HepG2 (cell line): ENCODE data around the gene SH3PXD2A. TPM values are rescaled to one million over a fixed set of nuclear protein-coding genes. Genes with fewer than 3 reads are reported as not detected.

Experiments
- HOXA7 ChIP-seq: sonication (generic); formaldehyde crosslinking; IDR thresholded peaks from 2 replicates; pipeline ENCODE4 v1.8.1; 2022; ENCODE audit warnings: mild to moderate bottlenecking, missing genetic modification reagents, moderate library complexity
- KDM4B ChIP-seq: sonication (generic); formaldehyde crosslinking; IDR thresholded peaks from 2 replicates; pipeline ENCODE4 v1.4.0; 2020; ENCODE audit warnings: missing genetic modification reagents
- KMT2B ChIP-seq: IDR thresholded peaks from 2 replicates; pipeline ENCODE4 v1.6.1; 2016; ENCODE audit warnings: missing genetic modification reagents, missing compliant biosample characterization
- NFYB ChIP-seq: sonication (generic); formaldehyde crosslinking; IDR thresholded peaks from 2 replicates; pipeline ENCODE4 v1.4.0; 2020; ENCODE audit warnings: missing genetic modification reagents
- SMYD3 ChIP-seq: sonication (generic); formaldehyde crosslinking; IDR thresholded peaks from 2 replicates; pipeline ENCODE4 v1.8.1; 2023; ENCODE audit warnings: mild to moderate bottlenecking, missing genetic modification reagents
- SRSF9 ChIP-seq: fragments of 200-400 bp; formaldehyde crosslinking; IDR thresholded peaks from 2 replicates; pipeline ENCODE4 v1.6.1; 2018; ENCODE audit warnings: borderline replicate concordance, mild to moderate bottlenecking, low read depth, low read length; ENCODE audit not compliant: insufficient read depth, poor library complexity, severe bottlenecking
- ZIK1 ChIP-seq: sonication (generic); formaldehyde crosslinking; IDR thresholded peaks from 2 replicates; pipeline ENCODE4 v1.5.0; 2020; ENCODE audit warnings: mild to moderate bottlenecking, low read depth, missing genetic modification reagents, borderline replicate concordance
- ZNF12 ChIP-seq: sonication (generic); formaldehyde crosslinking; IDR thresholded peaks from 2 replicates; pipeline ENCODE4 v1.5.0; 2020; ENCODE audit warnings: missing genetic modification reagents
- ZNF567 ChIP-seq: sonication (generic); formaldehyde crosslinking; IDR thresholded peaks from 2 replicates; pipeline ENCODE4 v1.8.1; 2023; ENCODE audit warnings: mild to moderate bottlenecking, missing genetic modification reagents, borderline replicate concordance
- ZNF644 ChIP-seq: IDR thresholded peaks from 2 replicates; pipeline ENCODE4 v1.6.1; 2016; ENCODE audit warnings: low read depth
- ZSCAN21 ChIP-seq: sonication (generic); formaldehyde crosslinking; IDR thresholded peaks from 2 replicates; pipeline ENCODE4 v1.8.0; 2022; ENCODE audit warnings: mild to moderate bottlenecking, missing genetic modification reagents, moderate library complexity, borderline replicate concordance
- ZSCAN29 ChIP-seq: sonication (generic); formaldehyde crosslinking; conservative IDR thresholded peaks from 2 replicates; pipeline ENCODE4 v1.4.0; 2020; ENCODE audit warnings: mild to moderate bottlenecking, missing genetic modification reagents
- polyA plus RNA-seq, 8 experiments: library from polyadenylated mRNA; depleted of rRNA in 3 of 8; stranded (reverse) in 7 of 8; unstranded in 1 of 8; fragments of >200 nt; fragmentation: Illumina TruSeq in 4 of 8; extraction: Trizol in 4 of 8; gene quantifications; 2 replicates each; pipeline versions ENCODE4 v1.2.1 to v1.2.3, GENCODE V29; 2011 to 2016; ENCODE audit warnings: low read depth in 4 of 8, missing spikeins in 1 of 8, mixed read lengths in 1 of 8; ENCODE audit not compliant: insufficient read depth in 1 of 8
- total RNA-seq, 5 experiments: library from RNA; depleted of rRNA; stranded (reverse); fragments of >200 nt; fragmentation: Illumina TruSeq; extraction: Trizol; gene quantifications; 2 replicates each; pipeline ENCODE4 v1.2.3, GENCODE V29; 2016; ENCODE audit warnings: low read depth in 1 of 5
- TF ChIP-seq, protein P1 (sequence below): sonication (generic); formaldehyde crosslinking; IDR thresholded peaks from 2 replicates; pipeline ENCODE4 v1.5.0; 2020; ENCODE audit warnings: mild to moderate bottlenecking, missing genetic modification reagents, moderate library complexity
- TF ChIP-seq, protein P2 (sequence below): sonication (generic); formaldehyde crosslinking; IDR thresholded peaks from 2 replicates; pipeline ENCODE4 v1.8.1; 2022; ENCODE audit warnings: low read depth, mild to moderate bottlenecking, missing genetic modification reagents
- TF ChIP-seq, protein P3 (sequence below): sonication (generic); formaldehyde crosslinking; IDR thresholded peaks from 2 replicates; pipeline ENCODE4 v1.5.1; 2020; ENCODE audit warnings: missing genetic modification reagents, mild to moderate bottlenecking, borderline replicate concordance

Gene SH3PXD2A
- total and polyA plus RNA-seq, 2 of the 13 experiments (the other 11 are each of a cell fraction or from before 2014, with no cell fraction given): 11.1 to 11.3 TPM

DNA sequence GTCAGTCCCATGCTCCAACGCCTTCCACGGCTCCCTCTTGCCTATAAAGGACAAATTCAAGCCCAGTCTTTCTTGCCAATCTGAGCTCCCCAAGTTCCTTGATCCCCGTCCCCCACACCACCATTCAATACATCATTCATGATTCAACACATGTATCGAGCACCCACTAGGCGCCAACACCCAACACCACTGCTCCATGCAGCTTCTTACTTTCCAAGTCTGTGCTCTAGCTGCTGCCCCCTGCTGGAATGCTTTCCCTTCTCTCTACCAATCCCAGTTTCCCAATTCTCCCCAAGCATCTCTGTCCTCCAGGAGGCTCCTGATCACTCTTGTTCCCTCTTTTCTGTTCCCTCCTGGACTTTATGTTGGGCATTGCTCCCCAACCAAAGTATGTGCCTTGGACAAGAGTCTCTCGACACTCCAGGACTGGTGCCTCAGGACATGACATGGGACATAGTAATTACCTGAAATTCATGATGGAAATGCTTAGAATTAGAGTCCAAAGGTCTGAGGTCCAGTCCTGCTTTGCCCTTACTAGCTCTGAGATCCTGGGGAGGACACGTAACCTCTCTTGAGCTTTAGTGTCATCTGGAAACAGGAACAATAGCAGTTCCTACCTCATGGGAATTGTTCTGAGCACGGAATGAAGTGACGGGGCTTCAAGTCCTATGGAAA is 189.2 kb downstream of the SH3PXD2A start (continued):
- TF ChIP-seq SRSF9: no peak
- no peak for TF ChIP-seq SMYD3 (CRISPR knock-in tag)
- TF ChIP-seq ZSCAN21 (CRISPR knock-in tag): no peak
- no peak for TF ChIP-seq ZNF12 (CRISPR knock-in tag)
- no peak for TF ChIP-seq ZIK1 (CRISPR knock-in tag)
- TF ChIP-seq ZNF567 (CRISPR knock-in tag): no peak
- TF ChIP-seq ZNF644 (CRISPR knock-in tag): peak; percentile 56; the same call in 1 of the 2 replicates
- TF ChIP-seq, protein P1, sequence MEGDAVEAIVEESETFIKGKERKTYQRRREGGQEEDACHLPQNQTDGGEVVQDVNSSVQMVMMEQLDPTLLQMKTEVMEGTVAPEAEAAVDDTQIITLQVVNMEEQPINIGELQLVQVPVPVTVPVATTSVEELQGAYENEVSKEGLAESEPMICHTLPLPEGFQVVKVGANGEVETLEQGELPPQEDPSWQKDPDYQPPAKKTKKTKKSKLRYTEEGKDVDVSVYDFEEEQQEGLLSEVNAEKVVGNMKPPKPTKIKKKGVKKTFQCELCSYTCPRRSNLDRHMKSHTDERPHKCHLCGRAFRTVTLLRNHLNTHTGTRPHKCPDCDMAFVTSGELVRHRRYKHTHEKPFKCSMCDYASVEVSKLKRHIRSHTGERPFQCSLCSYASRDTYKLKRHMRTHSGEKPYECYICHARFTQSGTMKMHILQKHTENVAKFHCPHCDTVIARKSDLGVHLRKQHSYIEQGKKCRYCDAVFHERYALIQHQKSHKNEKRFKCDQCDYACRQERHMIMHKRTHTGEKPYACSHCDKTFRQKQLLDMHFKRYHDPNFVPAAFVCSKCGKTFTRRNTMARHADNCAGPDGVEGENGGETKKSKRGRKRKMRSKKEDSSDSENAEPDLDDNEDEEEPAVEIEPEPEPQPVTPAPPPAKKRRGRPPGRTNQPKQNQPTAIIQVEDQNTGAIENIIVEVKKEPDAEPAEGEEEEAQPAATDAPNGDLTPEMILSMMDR: peak; percentile 58
- TF ChIP-seq NFYB: 0 out of 2 replicates have a peak, but pooled peaks have one; percentile 10
- no peak for TF ChIP-seq KMT2B (CRISPR knock-in tag)
- TF ChIP-seq, protein P2, sequence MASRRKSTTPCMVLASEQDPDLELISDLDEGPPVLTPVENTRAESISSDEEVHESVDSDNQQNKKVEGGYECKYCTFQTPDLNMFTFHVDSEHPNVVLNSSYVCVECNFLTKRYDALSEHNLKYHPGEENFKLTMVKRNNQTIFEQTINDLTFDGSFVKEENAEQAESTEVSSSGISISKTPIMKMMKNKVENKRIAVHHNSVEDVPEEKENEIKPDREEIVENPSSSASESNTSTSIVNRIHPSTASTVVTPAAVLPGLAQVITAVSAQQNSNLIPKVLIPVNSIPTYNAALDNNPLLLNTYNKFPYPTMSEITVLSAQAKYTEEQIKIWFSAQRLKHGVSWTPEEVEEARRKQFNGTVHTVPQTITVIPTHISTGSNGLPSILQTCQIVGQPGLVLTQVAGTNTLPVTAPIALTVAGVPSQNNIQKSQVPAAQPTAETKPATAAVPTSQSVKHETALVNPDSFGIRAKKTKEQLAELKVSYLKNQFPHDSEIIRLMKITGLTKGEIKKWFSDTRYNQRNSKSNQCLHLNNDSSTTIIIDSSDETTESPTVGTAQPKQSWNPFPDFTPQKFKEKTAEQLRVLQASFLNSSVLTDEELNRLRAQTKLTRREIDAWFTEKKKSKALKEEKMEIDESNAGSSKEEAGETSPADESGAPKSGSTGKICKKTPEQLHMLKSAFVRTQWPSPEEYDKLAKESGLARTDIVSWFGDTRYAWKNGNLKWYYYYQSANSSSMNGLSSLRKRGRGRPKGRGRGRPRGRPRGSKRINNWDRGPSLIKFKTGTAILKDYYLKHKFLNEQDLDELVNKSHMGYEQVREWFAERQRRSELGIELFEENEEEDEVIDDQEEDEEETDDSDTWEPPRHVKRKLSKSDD (CRISPR knock-in tag): no peak
- no peak for TF ChIP-seq KDM4B
- TF ChIP-seq, protein P3, sequence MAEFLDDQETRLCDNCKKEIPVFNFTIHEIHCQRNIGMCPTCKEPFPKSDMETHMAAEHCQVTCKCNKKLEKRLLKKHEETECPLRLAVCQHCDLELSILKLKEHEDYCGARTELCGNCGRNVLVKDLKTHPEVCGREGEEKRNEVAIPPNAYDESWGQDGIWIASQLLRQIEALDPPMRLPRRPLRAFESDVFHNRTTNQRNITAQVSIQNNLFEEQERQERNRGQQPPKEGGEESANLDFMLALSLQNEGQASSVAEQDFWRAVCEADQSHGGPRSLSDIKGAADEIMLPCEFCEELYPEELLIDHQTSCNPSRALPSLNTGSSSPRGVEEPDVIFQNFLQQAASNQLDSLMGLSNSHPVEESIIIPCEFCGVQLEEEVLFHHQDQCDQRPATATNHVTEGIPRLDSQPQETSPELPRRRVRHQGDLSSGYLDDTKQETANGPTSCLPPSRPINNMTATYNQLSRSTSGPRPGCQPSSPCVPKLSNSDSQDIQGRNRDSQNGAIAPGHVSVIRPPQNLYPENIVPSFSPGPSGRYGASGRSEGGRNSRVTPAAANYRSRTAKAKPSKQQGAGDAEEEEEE (CRISPR knock-in tag): no peak
- TF ChIP-seq HOXA7 (CRISPR knock-in tag): no peak
- TF ChIP-seq ZSCAN29: no peak
